ENCODE data around the gene APOBEC4.

Gene APOBEC4

DNA sequence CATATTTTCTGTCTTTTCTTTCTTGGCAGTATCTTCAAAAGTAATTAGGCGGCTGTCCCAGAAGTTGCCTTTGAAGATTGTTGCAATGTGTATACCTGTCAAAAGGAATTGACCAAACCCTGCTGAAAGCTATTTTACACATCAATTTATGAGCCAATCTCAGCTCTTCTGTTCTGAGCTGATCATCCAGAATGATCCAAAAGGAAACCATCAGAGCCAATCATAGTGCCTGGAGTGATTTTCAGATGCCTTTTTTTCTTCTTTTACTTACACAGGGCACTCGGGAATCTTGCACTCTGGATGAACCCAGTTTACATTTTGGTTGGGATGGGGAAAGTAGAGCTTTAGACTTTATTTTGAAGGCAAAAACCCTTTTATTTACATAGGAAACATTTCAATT lies 21.8 kb upstream of the APOBEC4 start:
- peak; percentile 66 for DNase-seq

DNA sequence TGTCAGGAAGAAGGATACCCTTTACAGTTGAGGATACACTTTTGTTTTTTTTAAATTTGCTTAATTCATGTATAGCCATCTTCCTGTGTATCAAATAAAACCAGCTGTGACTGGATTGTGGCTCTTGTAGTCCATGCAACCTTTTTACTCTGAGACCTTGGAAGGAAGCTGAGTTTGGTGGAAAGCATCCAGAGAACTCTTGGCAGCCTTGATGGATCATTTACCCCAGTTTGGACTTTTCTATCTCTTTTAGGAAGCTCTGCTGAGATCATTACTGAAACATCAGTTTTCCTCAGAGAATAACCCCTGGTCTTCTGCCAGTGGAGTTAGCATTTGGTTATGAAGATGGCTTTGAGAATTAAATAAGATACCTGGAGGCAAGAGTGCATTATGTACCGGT lies 21.2 kb upstream of the APOBEC4 start:
- DNase-seq: peak; percentile 50

DNA sequence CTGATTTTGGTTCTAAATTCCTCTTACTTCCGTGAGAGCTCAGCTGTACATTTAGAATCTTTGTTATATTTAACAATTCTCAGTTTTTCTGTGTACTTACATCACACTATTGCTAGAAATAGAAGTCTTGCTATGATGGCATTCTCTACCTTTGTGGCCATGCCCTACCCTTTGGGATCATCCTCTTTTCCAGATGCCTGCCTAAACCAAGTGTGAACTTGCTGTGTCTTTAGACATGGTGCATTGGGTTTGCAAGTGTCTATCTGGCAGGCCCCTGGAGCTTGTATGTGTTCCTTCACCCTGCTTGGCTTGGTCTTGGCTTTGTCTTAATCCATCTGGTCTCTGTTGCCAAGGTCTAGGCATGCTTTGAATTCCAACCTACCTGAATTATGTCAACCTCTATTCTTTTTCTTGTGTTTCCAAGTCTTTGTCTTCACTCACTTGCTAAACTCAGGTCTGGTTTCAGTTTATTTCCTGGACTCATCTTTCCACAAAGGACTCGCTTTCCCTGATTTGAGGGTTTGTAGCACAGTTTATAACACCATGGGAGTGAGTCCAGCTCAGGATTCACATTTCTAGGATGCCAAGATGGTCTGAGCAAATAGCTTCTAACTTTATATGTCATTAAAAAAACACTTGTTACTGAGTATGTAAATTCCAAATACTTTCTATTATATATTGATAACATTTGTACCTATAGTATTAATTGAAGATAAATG lies 20.6 kb upstream of the APOBEC4 start:
- DNase-seq: no peak

DNA sequence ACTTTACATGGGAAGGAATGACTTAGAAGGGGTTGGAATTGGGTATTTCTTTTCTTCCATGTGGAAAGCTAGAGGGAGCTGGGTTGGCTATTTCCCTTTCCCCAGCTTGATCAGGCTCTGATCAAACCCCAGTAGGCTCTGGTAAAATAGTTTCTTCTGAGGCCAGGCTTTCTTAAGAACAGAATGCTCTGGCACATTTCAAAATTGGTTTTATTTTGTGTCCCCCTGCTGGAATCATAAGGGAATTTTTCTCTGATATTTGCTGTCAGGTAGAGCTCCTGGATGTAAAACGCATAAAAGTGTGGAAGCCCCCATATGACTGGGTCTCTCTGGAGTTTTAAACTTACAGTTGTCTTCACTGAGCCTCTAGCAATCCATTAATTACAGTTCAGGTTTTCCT lies 17.1 kb upstream of the APOBEC4 start:
- DNase-seq: no peak

DNA sequence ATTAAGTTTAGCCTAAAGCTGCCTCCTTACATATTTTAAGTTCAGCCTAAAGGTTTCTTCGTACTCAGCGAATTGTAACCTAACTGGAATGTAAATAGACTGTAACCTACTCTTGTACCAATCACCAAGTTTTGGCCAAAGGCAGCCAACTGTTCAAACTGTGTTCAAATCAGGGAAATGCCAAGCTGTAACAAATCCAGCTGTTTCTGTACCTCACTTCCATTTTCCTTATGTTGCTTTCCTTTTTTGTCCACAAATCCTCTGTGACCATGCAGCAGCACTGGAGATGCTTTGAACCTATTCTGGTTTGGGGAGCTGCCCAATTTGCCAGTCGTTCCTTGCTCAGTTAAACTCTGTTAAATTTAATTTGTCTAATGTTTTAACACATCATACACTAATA lies 3.2 kb upstream of the APOBEC4 start:
- DNase-seq: no peak

DNA sequence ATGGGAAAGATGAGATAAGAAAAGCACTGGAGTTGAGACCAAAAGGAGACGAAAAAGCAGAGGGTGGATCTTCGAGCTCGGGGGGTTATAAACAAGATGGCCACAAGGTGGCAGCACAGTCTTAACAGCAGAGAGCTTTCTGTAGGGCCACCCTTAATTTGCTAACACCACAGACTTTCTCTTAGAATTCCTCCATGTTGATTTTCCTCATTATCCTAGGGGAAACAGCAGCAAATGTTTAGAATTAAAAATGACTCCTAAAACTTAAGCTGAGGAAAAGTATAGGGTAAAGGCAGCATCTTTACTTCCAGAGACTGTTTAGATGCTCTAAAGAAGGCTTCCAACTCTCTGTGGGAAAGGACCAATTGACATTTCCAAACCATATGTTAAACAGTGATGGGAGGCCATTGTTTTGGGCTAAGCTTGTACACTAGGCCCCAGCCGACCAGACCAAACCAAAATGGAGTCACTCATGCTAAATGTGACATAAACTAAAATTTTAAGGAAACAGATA lies 2.5 kb upstream of the APOBEC4 start:
- DNase-seq: peak; percentile 96

DNA sequence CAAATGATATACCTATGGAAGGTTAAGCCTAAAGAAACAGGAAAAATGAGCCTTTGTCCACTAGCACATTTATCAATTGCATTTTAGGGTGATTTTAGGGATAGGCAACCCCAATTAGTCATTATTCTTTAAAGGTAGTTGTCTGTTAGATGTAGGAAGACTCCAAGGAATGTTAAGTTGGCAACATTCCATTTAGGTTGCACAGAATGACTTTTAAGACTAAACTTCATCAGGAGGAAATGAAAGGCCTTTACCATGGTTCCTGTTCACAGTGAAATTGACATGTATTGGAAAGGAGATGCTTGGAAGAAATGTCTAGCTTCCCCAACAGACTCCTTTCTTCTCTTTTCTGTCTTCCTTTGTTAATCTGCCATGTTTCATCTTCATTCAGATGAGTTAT lies 1.6 kb upstream of the APOBEC4 start:
- no peak for DNase-seq

DNA sequence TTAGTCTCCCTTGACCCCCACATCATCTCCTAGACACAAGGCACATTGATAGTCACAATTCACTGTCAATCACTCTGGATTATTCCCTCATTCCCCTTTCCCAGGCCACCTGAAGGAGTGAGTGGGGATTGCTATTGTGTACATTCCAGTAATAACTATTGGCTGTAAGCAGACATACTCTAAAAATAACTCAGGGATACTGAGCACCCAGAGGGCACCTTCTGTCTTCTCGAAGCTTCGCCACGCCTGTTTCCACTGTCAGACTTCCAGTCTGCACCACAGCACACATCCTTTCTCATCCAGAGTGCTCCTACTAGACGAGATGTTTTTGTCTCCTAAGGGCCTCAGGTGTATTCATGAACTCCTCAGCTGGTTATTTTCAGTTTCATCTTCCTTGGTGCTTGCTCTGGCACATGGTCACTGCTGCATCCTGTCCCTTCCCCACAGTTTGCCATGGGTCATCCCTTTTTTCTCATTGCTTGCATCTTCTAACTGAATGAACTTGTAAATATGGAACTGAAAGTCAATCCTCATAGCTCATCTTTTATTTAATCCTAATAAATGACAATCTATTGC lies 848 bp upstream of the APOBEC4 start:
- no peak for DNase-seq

DNA sequence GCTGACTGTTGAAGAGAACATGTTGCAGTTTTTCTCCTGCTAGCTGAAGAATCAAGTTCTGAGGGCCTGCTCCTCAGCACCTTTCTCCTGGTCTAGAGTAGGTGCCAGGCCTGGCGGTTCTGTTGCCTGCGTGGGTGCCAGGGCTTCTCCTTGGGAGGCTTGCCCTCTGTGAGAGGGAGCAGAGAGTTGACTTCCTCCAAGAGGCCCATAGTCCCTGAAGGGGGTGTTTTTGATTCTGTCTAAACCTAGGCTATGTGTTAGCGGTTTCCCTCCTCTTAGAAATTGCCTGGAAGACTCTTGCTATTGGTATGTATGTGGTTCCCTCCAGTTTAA lies 312 bp upstream of the APOBEC4 start:
- DNase-seq: no peak

DNA sequence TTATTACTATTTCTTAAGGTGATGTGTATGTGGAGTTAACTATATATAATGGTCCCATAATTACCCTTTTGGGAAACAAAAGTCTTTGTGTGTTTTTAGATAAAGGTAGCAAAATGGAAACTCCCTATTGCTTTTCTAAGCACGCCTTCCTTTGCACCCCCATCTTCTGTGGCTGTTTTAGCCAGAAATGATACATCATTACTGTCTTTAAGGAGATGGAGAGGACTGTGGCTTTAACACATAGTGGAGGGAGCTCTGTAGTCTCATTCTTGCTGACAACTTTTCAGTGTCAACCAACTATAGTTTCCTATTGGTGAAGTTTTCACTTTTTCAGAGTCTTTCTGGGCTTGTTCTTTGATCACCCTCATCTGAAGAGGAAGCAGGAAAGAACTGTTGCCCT lies 1.0 kb downstream of the APOBEC4 start:
- no peak for DNase-seq

DNA sequence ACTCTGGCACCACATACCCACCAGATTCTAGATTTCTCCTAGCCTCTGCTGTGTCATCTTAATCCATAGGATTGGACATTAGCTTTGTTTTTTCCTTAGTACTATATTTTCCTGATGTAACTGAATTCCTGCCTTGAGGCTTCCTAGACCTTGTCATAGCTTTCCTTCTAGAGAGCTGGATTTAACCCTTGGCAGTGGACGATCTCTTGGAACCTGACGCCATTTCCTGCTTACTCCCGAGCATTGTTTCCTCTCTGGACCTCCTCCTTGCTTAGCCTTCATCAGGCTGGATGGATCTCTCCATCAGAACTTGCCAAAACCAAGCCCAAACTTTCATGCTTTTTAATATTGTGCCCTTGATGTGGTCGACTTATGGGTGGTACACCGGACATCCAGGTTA lies 1.5 kb downstream of the APOBEC4 start:
- DNase-seq: no peak

DNA sequence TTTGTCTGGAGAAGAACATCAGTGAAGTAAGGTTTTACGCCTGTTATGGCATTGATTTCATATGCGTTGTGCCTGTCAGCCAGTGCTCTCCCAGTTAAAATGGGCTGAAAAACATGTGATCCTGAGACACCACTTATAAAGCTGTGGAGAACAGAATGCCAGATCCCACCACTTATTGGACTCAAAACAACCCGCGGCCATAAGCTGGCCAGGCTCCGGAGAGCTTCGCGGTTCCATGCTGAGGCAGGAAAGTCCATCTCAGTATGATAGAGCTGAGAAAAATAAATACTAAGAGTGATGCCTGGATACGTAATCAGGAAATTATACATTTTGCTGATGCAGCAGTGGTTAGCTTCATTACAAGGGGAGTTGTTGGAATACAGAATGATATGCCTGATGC lies 5.1 kb downstream of the APOBEC4 start:
- DNase-seq: no peak

DNA sequence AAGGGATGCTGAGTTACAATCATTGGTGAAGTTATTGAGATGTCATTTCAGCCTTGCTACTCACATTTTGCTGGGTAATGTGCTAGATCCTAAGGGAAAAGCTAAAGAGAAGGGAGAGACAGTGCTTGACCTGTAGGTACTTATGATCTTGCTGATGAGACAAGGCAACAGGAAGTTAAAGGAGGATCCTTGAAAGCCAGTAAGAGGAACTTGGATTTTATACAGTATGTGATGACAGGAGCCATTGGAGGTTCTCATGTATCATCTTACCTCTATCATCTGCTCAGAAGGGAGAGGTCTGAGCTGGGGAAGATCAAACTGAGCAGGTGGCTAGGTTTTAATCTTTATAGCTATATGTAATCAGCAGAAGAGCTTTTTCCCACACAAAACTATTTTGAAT lies 6.3 kb downstream of the APOBEC4 start:
- DNase-seq: no peak

DNA sequence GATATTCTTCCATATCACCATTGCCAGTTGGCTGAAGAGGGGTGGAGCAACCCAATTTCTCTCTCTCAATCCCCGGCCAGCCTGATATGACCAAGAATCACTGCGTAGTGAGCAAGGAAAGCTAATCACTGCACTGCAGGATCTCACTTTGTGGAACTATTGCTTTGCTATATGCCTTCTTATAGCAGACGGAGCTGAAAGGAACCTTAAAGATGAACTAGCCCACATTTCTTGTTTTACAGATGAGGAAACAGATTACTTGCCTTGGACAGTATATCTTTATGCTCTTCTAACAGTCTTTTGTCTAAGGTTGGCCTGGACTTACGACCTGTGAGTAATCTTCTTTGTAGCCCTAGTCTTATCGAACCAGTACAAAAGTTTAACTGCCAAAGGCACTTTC lies 7.6 kb downstream of the APOBEC4 start:
- no peak for DNase-seq

DNA sequence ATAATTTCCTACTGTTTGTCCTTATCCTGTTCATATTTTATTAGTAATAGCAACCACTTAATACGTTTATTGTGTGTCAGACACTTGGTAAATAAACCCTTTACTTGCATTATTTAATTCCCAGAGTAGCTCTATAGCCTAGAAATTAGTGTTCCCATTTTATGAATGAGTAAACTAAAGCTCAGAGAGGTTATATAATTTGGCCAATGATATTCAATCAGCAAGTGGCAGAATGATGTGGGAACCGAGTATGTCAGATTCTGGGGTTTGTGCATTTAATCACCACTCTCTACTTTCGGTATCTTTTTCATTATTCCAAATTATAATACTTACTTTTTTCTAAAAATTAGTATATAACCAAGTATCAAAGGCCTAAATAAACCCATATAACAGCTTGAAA lies 10.9 kb downstream of the APOBEC4 start:
- no peak for DNase-seq

DNA sequence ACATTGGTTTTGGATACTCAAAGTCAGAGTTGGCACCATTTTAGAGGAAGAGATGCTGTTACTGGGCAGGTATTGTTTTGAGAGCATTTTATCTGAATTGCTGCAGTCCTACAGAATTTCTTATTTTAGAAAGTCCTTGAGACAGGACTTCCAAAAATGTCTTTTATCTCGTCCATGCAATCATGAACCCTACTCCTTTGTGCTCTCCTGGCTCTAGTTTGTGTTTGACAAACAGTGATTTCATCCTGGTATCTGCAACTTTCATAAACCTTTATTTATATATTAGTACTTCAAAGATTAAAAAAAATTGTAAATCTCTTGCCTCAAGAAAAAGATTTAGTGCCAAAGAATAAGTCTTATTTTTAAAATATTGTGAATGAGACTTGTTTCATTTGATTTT lies 12.9 kb downstream of the APOBEC4 start:
- DNase-seq: no peak

DNA sequence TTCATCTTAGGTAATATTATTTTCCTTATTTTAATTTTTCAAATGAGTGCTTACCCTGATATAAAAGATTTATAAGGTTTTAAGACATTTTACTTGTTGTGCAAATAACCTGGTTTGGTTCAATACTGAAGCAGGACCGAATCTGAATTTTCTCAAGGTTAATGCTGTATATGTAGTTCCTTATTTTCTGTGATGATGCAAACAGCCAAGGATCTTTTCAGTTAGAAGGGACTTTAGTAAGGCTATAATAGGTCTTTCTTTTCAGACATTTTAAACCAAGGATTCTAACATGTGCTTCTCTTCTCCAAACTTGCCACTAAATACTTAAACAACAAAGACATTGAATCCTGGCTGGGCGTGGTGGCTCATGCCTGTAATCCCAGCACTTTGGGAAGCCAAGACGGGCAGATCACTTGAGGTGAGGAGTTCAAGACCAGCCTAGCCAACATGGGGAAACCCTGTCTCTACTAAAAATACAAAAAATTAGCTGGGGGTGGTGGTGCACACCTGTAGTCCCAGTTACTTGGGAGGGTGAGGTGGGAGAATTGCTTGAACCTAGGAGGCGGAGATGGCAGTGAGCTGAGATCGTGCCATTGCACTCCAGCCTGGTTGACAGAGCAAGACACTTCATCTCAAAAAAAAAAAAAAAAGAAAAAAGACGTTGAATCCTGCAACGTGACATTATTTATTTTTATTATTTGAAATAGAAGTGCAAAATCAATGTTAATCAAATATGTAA lies 14.3 kb downstream of the APOBEC4 start:
- DNase-seq: no peak

DNA sequence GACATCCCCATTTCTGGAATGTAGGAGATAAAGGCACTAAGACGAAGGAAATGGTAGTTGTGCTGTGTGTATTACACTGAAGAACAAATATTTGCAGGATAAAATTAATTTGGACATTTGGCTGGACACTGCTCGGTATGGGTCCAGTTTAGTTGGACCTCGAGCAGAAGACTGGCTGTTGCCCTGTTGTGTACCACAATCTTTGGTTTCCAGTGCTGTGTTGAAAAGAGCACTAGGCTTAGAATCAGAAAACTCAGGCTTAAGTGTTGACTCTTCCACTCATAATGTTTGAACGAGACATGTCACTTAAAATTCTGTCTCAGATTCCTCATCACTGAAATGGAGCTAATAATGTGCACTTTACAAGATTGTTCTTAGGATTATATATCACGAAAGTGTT lies 16.3 kb downstream of the APOBEC4 start:
- DNase-seq: no peak

DNA sequence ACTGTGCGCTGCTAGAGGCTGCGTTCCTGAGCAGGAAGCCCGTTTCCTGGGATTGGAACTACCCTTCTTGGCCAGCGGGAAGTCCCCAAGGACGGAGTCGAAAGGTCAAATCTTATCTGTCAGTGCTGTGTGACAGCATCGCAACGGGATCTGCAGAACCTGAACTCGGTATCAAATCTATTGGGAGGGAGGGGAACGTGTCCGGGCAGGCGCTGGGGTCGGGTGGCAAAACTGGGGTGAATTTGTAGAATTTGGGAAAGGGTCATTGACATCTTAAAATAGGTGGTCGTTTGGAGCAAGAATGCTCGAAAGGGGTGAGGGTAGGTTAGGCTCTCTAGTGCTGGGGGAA lies 16.8 kb downstream of the APOBEC4 start:
- DNase-seq: no peak

DNA sequence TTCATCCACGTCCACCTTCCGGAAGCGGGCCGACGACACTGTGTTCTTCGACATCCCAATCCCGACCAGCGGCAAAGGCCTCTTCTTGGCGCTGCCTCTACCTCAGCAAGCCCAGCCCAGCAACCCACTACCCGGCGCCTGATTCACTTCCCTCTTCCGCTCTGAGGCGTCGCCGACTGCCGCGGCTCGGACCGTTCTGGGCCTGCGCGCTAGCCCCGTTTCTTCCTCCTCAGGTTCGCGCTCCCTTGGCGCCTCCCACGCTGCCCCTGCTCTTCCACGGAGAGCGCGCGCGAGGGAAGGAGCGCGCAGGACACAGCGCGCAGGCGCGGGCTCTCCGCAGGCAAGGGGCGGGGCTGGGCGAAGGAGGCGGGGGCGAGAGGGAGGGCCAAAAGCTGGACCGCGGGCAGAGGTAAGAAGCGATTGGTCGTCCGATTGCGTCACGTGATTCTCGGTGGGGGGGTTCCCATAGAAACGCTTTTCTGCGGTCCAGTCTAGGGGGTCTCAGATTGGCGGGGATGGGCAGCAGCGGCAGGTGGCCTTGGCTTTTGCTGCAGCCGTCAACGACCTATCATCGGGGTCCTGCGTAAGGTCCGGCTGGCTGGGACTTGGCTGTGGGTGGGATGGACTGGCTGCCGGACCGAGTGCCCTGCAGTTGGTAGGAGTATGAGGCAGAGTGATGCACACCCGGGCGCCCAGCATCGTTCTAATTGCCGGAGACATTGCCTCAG lies 17.3 kb downstream of the APOBEC4 start, which contains the start of gene ARPC5:
Gene ARPC5 (minus strand): TSS at position 178 of the 728 bp plus-strand sequence. CDS start 124 bp downstream, at position 54.
- DNase-seq: peak; percentile 99

DNA sequence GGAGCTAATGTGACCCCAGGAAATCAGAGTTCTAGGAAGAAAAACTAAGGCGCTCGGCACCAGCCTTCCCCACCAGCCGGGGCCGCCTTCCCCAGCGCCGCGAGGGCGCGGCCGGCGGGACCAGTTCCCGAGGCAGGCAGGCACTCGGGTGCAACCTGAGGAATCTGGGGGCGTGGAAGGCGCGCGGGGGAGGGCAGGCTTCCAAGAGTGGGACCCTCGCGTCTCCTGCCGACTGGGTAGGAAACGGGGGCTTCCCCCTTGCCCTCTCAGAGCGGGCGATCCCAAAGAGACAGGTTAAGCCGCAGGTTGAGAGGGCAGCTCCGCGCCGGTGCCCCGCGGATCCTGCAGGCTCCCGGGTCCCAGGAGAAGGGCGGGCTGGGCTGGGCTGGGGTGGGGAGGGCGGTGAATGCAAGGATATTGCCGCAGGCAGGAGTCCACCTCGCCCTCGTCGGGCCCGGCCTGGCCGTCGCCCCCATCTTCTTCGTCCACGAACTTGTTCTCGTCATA lies 18.0 kb downstream of the APOBEC4 start:
- DNase-seq: no peak

DNA sequence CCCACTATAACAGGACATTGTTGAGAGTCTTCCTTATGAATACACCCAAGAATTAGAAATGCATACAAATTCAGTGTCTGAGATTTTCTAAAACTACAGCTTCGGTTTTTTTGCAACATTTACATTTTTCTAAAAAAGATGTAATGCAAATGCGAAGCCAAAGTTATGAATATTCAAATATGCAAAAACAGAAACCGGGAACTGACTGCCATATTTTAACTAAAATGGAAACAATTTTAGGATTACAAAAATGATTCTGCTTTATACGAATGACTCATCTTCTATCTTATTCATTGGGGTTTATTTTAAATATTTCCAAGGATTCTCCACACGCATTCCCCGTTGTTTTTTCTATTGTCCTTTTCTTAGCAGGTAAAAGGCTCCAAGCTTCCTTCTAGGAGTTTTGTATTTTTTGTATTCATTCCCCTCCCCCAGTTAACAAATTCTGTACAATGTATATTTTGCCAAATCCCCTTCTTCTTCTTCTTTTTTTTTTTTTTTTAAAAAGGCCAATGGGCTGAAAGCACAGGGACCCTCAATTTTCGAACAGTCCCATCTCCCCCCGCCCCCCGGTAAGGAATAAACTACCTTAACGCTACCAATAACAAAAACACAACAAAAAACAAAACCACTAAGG lies 18.6 kb downstream of the APOBEC4 start:
- DNase-seq: no peak

Data from eye (tissue), 1 donor.